ENCODE results near the gene MFSD1. TPM values are rescaled to one million over a fixed set of nuclear protein-coding genes. Genes with fewer than 3 reads are reported as not detected.

Gene MFSD1
- total RNA-seq, 1 donor from 2014 or later, result 26.6 TPM

GRCh38 chr3:158781191-158781590, 20.7 kb upstream of the MFSD1 start:
- Mint-ChIP-seq H3K36me3 (ENCODE audit: unreplicated experiment) (no peaks in the 10 kb centered on the region), H3K4me1 (ENCODE audit: low read depth, unreplicated experiment) (no peaks in the 10 kb centered on the region), H3K27me3 (ENCODE audit: unreplicated experiment) (no peaks in the 10 kb centered on the region), H3K4me3 (ENCODE audit: unreplicated experiment) (no peak overlapping the region), H3K27ac (ENCODE audit: unreplicated experiment) (no peak overlapping the region), H3K9me3 (ENCODE audit: unreplicated experiment) (no peaks in the 10 kb centered on the region)
- DNase-seq, result no peak
- no peak for TF ChIP-seq CTCF (IDR thresholded peaks at IDR 0.05; ENCODE audit: partially characterized antibody, unreplicated experiment)

- H3K27me3 Mint-ChIP-seq (ENCODE audit: unreplicated experiment), result no peaks in the 10 kb centered on the region
- no peak for DNase-seq
- no peak overlapping the region for H3K27ac Mint-ChIP-seq (ENCODE audit: unreplicated experiment)
- no peaks in the 10 kb centered on the region for H3K36me3 Mint-ChIP-seq (ENCODE audit: unreplicated experiment)
- no peaks in the 10 kb centered on the region for H3K4me1 Mint-ChIP-seq (ENCODE audit: low read depth, unreplicated experiment)
- no peak for TF ChIP-seq CTCF (IDR thresholded peaks at IDR 0.05; ENCODE audit: partially characterized antibody, unreplicated experiment)
- no peaks in the 10 kb centered on the region for H3K9me3 Mint-ChIP-seq (ENCODE audit: unreplicated experiment)
- no peak overlapping the region for H3K4me3 Mint-ChIP-seq (ENCODE audit: unreplicated experiment)
Measured at GRCh38 chr3:158781849-158782248, 20.0 kb upstream of the MFSD1 start.

GRCh38 chr3:158782283-158782989, 19.4 kb upstream of the MFSD1 start:
- Mint-ChIP-seq H3K9me3 (ENCODE audit: unreplicated experiment) (no peaks in the 10 kb centered on the region), H3K36me3 (ENCODE audit: unreplicated experiment) (no peaks in the 10 kb centered on the region), H3K27ac (ENCODE audit: unreplicated experiment) (no peak overlapping the region), H3K27me3 (ENCODE audit: unreplicated experiment) (no peaks in the 10 kb centered on the region), H3K4me1 (ENCODE audit: low read depth, unreplicated experiment) (no peaks in the 10 kb centered on the region), H3K4me3 (ENCODE audit: unreplicated experiment) (no peak overlapping the region)
- no peak for TF ChIP-seq CTCF (IDR thresholded peaks at IDR 0.05; ENCODE audit: partially characterized antibody, unreplicated experiment)
- DNase-seq, result no peak

- DNase-seq, result no peak
- no peaks in the 10 kb centered on the region for H3K27me3 Mint-ChIP-seq (ENCODE audit: unreplicated experiment)
- TF ChIP-seq CTCF (IDR thresholded peaks at IDR 0.05; ENCODE audit: partially characterized antibody, unreplicated experiment), result no peak
- H3K27ac Mint-ChIP-seq (ENCODE audit: unreplicated experiment), result no peak overlapping the region
- H3K36me3 Mint-ChIP-seq (ENCODE audit: unreplicated experiment), result no peaks in the 10 kb centered on the region
- no peaks in the 10 kb centered on the region for H3K4me1 Mint-ChIP-seq (ENCODE audit: low read depth, unreplicated experiment)
- H3K4me3 Mint-ChIP-seq (ENCODE audit: unreplicated experiment), result no peak overlapping the region
- H3K9me3 Mint-ChIP-seq (ENCODE audit: unreplicated experiment), result no peaks in the 10 kb centered on the region
Measured at GRCh38 chr3:158783051-158783450, 18.8 kb upstream of the MFSD1 start.

- Mint-ChIP-seq H3K4me1 (ENCODE audit: low read depth, unreplicated experiment) (no peaks in the 10 kb centered on the region), H3K36me3 (ENCODE audit: unreplicated experiment) (no peaks in the 10 kb centered on the region), H3K27ac (ENCODE audit: unreplicated experiment) (no peak overlapping the region), H3K4me3 (ENCODE audit: unreplicated experiment) (no peak overlapping the region), H3K27me3 (ENCODE audit: unreplicated experiment) (no peaks in the 10 kb centered on the region), H3K9me3 (ENCODE audit: unreplicated experiment) (no peaks in the 10 kb centered on the region)
- no peak for DNase-seq
- TF ChIP-seq CTCF (IDR thresholded peaks at IDR 0.05; ENCODE audit: partially characterized antibody, unreplicated experiment), result no peak
Measured at GRCh38 chr3:158785972-158786371, 15.9 kb upstream of the MFSD1 start.
